HTERT RPE-1 (cell line): Measurements from ENCODE around the gene SPATA31C1.
"Not testable (repeated sequence)": the region's sequence is repeated elsewhere in the genome, so short reads cannot be mapped to it uniquely, and the experiment has no call there.

ENCODE experiments used
- in situ Hi-C: fragments of 300-500 bp; cut with MboI; formaldehyde crosslinking; loops from 4 replicates; pipeline ENCODE4 v1.14.3; 2020; ENCODE audit warnings: low sequenced_read_pairs

SPATA31C1 gene

GRCh38 chr9:87934444-87934843 is 16.7 kb downstream of the SPATA31C1 start:
- in situ Hi-C loops = not testable (repeated sequence)

DNA sequence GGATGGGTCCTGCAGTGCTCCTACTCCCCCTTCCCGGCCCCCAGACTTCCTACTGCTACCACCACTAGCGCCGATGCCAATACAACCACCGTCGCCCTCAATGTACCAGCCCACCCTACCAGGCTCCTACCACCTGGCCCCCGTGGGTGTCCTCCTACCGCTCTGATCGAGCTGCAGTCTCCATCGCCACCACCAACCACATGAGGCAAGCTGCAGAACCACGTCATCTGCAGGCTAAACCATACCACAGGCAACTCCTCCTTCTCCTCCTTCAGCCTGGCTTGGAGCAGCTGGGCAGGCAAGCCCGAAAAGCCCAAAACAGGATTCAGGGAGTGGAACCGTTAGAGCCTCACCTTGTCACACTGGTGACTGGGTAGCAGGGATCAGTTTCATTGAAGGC is 19.6 kb downstream of the SPATA31C1 start:
- in situ Hi-C loops = not testable (repeated sequence)

DNA sequence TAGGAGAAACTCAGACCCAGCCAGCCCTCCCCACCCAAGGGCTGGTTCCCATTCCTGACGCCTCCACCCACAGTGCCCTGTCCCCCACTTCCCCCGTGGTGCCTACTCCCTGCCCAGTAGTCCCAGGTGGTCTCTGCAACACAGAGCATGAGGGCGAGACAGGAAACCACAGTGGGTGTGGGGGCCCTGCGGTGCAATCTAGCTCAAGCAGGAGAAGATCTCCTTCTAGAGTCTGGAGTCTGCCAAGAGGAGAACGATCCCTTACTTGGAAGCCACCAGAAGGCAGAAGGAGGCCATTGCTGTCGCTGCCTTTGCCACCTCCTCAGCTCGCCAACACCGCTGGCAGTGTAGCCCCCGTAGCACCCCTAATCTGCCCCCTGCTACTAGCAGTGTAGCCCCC is 20.2 kb downstream of the SPATA31C1 start:
- in situ Hi-C loops = not testable (repeated sequence)

GRCh38 chr9:87938336-87938735 is 20.6 kb downstream of the SPATA31C1 start:
- in situ Hi-C loops = not testable (repeated sequence)

DNA sequence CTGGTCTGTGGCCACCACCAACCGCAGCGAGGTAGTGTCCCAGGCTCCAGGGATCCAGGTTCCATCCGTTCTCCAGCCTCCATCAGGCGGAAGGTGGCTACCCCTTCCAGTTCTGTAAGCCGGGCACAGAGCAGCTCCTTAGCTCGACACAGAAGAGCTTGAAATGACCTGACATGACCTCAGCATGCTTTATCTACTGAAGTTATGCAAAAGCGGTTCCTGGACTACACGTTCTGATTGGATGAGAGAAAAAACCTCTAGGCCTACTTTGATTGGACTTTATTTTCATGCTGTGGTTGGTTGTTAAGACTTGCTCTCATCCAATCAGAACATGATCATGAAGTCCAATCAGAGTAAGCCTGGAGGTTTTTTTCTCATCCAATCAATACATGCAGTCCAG is 21.3 kb downstream of the SPATA31C1 start:
- in situ Hi-C loops = not testable (repeated sequence)

DNA sequence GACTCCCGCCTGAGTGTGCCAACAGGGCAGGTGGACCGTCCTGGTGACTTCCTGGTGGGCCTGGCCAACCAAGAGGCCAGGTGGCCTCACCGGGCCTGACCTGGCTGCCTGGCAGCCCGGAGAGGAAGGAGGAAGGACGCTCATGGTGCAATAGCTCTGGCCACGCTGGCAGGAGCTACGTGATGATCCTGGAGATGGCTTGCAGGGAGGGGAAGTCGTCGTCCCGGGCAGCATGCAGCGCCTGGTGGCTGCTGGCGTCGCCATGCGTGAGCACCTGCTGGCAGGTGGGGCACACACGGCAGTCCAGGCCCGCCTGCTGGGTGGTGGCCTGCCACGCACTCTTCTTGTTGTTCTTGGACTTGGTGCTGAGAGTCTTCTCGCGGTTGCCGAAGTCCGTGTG is 26.3 kb downstream of the SPATA31C1 start:
- in situ Hi-C loops = no loop called here

DNA sequence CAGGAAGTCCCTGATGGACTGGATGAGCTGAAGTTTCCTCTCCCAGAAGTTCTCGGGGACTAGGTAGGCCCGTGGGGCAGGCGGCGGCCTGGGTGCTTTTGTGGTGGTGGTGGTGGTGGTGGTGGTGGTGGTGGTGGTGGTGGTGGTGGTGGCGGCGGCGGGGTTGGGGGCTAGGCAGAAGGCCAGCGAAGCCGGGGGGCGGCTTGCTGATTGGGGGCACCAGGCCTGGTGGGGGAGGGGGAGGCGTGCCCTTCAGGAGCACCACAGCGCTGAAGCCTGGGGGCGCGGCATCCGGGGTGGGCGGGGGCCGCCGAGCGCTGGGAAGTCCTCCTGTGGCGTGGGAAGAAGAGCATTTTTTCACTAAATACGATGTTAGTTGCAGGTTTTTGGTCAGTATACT is 26.9 kb downstream of the SPATA31C1 start:
- in situ Hi-C loops = no loop called here

DNA sequence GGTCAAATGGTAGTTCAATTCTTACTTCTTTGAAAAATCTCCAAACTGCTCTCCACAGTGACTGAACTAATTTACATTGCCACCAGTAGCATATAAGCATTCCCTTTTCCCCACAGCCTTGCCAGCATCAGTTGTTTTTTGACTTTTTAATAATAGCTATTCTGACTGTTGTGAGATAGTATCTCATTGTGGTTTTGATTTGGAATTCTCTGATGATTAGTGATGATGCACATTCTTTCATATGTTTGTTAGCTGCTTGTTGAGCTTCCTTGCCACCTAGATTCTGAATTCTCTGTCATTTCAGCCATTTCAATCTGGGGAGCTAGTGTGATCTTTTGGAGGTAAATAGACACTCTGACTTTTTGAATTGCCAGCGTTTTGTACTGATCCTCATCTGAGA is 32.5 kb downstream of the SPATA31C1 start:
- in situ Hi-C loops = no loop called here

GRCh38 chr9:87950765-87951488 is 33.2 kb downstream of the SPATA31C1 start:
- in situ Hi-C loops = no loop called here

GRCh38 chr9:87954230-87954629 is 36.5 kb downstream of the SPATA31C1 start:
- in situ Hi-C loops = no loop called here

DNA sequence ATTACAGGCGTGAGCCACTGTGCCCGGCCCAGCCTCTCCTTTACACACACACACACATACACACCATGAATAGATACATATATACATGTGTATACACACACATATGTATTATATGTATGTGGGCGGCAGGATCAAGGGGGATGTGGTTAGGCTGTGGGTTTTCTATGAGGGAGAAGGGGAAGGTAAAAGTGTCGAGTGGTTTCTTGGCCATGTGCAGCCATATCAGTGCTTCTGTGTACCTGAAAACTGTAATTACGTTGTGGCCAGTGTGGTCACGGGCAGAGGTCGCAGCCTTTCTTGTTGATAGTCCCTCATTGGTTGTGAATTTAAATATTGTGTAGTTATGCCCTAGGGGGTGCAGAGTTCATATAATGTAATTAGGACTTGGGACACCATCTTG is 40.1 kb downstream of the SPATA31C1 start:
- in situ Hi-C loops = no loop called here

- in situ Hi-C loops = no loop called here
Measured at GRCh38 chr9:87958591-87958990, 40.8 kb downstream of the SPATA31C1 start.

DNA sequence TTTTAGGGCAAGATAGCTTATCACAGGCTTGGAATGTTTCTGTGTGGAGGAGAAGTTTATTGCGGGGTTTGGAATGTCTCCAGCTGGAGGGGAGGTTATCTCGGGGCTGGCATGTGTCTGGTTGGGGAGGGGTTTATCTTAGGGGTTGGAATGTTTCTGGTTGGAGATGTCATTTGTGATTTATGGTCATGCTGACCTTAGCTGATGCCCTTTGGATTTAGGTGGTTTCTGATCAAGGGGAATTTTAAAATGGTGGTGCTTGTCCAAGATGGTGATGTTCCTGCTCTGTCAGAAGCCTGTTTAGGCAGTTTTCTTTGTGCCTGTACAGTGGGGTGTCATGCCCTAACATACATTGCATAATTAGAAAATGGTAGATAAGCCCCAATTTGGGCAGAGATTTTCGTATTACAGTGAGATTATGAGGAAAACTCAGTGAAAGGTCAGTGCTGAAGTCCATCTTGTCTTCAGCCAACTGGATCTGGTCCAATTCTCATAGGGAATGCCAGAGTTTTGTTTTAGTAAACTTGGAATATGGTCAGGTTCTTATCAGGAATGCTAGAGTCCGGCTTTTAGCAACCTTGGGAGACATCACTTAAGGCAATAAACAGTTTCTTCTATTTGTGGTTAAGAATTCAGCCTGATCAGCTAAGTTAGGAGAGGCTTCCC is 42.3 kb downstream of the SPATA31C1 start:
- in situ Hi-C loops = no loop called here

GRCh38 chr9:87963770-87964169 is 46.0 kb downstream of the SPATA31C1 start:
- in situ Hi-C loops = no loop called here

DNA sequence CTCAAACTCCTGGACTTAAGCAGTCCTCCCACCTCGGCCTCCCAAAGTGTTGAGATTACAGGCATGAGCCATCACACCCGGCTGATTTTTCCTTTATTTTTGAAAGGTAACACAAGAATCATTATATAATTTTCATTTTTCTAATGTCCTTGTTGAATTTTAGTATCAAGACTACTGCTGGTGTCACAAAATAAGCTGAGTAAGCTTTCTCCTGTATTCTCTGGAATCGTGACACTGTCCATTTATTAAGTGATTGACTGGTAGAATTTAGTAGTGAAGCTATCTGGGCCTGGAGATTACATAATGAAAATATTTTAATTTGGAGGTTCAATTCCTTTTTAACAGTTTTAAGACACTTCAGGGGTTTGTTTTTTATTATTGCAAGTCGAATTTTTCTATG is 47.1 kb downstream of the SPATA31C1 start:
- in situ Hi-C loops = no loop called here

DNA sequence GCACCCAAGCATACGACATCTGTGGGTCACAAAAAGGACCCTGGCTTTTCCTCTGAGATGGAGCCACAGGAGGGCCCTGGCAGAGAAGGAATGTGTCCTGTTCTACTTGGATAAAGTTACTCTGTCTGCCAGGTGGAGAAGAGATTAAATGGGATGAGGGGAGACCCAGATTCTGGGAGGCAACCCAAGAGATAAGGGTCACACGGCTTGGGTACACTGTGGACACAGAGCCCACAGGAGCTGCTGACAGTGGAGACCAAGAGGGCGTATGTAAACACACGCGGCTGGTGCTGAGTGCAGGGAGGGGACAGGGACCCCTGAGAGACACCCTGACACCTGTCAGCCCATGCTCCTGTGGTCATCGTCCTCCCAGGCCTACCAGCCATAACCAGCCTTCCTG is 50.4 kb downstream of the SPATA31C1 start:
- in situ Hi-C loops = no loop called here

DNA sequence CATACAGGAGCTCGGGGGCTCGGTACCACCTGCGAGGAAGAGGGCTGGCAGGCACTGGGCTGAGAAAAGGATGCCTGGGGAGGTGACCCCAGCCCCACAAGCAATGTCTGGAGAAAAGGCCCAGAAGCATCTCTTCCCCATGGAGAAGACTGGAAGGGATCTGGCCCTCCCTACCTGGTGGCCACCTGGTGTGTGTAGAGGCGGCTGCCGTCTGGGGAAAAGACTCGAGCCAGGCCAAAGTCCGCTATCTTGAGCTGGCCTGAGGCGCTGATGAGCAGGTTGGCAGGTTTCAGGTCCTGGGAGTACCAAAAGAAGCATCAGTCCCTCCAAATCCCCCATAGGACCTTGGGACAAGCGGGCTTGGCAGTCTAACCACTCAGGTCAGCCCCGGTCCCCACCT is 52.8 kb downstream of the SPATA31C1 start:
- in situ Hi-C loops = no loop called here

GRCh38 chr9:87973122-87973521 is 55.4 kb downstream of the SPATA31C1 start:
- in situ Hi-C loops = no loop called here
